Trophoblast cell (in vitro differentiated cells and primary cell): ENCODE data around the gene KCNMA1.

Experiments
- DNase-seq, 2 donors: peaks; one replicate each; pipeline ENCODE4 v3.0.0-alpha.2; 2016
- H2AFZ ChIP-seq: 2 replicates; pipeline ENCODE4 v1.6.1; 2013; ENCODE audit warnings: low read length, moderate library complexity, mild to moderate bottlenecking; ENCODE audit not compliant: insufficient read depth, poor library complexity
- H2AK5ac ChIP-seq: 2 replicates; pipeline ENCODE4 v1.6.1; 2013; ENCODE audit warnings: mild to moderate bottlenecking, low read length
- H2BK120ac ChIP-seq: 2 replicates; pipeline ENCODE4 v1.6.1; 2013; ENCODE audit warnings: low read length, mild to moderate bottlenecking, moderate library complexity; ENCODE audit not compliant: insufficient read depth, poor library complexity
- H2BK12ac ChIP-seq: 2 replicates; pipeline ENCODE4 v1.6.1; 2013; ENCODE audit warnings: mild to moderate bottlenecking, low read length, moderate library complexity
- H2BK5ac ChIP-seq: 2 replicates; pipeline ENCODE4 v1.6.1; 2013; ENCODE audit warnings: low read length, low read depth, moderate library complexity, mild to moderate bottlenecking; ENCODE audit not compliant: poor library complexity
- H3K14ac ChIP-seq: 2 replicates; pipeline ENCODE4 v1.6.1; 2013; ENCODE audit warnings: mild to moderate bottlenecking, low read length
- H3K18ac ChIP-seq: 2 replicates; pipeline ENCODE4 v1.6.1; 2013; ENCODE audit warnings: mild to moderate bottlenecking, low read length
- H3K23ac ChIP-seq: 2 replicates; pipeline ENCODE4 v1.6.1; 2013; ENCODE audit warnings: low read length
- H3K27ac ChIP-seq: 2 replicates; pipeline ENCODE4 v1.5.1; 2013; ENCODE audit warnings: low read depth, mild to moderate bottlenecking, inconsistent platforms, low read length, moderate library complexity
- H3K27me3 ChIP-seq: 2 replicates; pipeline ENCODE4 v1.6.1; 2013; ENCODE audit warnings: inconsistent platforms, mild to moderate bottlenecking, low read length, moderate library complexity; ENCODE audit not compliant: insufficient read depth
- H3K36me3 ChIP-seq, 2 experiments: 1 replicate in 1 of 2; 2 replicates in 1 of 2; pipeline ENCODE4 v1.6.1; 2013; ENCODE audit warnings: low read length in 2 of 2, mild to moderate bottlenecking in 2 of 2, moderate library complexity in 1 of 2; ENCODE audit not compliant: insufficient read depth in 2 of 2, control insufficient read depth in 1 of 2
- H3K4ac ChIP-seq: 2 replicates; pipeline ENCODE4 v1.6.1; 2013; ENCODE audit warnings: low read depth, mild to moderate bottlenecking, low read length, moderate library complexity
- H3K4me1 ChIP-seq, 2 experiments: 1 replicate in 1 of 2; 2 replicates in 1 of 2; pipeline ENCODE4 v1.6.1; 2013; ENCODE audit warnings: low read length in 2 of 2, mild to moderate bottlenecking in 2 of 2, moderate library complexity in 1 of 2; ENCODE audit not compliant: insufficient read depth in 2 of 2, control insufficient read depth in 1 of 2
- H3K4me2 ChIP-seq: 2 replicates; pipeline ENCODE4 v1.6.1; 2013; ENCODE audit warnings: inconsistent platforms, mild to moderate bottlenecking, low read length, moderate library complexity
- H3K4me3 ChIP-seq: 2 replicates; pipeline ENCODE4 v1.5.1; 2013; ENCODE audit warnings: mild to moderate bottlenecking, low read depth, low read length, inconsistent platforms
- H3K79me1 ChIP-seq: one replicate; pipeline ENCODE4 v1.6.1; 2013; ENCODE audit warnings: low read length
- H3K79me2 ChIP-seq: 2 replicates; pipeline ENCODE4 v1.6.1; 2013; ENCODE audit warnings: low read length, mild to moderate bottlenecking; ENCODE audit not compliant: control insufficient read depth, insufficient read depth, poor library complexity
- H3K9ac ChIP-seq: 2 replicates; pipeline ENCODE4 v1.6.1; 2013; ENCODE audit warnings: mild to moderate bottlenecking, low read length
- H3K9me3 ChIP-seq: 2 replicates; pipeline ENCODE4 v1.6.1; 2013; ENCODE audit warnings: low read depth, mild to moderate bottlenecking, control low read depth, inconsistent platforms, low read length; ENCODE audit not compliant: insufficient read depth
- H4K12ac ChIP-seq: 2 replicates; pipeline ENCODE4 v1.6.1; 2013; ENCODE audit warnings: low read depth, mild to moderate bottlenecking, low read length, moderate library complexity
- H4K8ac ChIP-seq: 2 replicates; pipeline ENCODE4 v1.6.1; 2013; ENCODE audit warnings: low read depth, mild to moderate bottlenecking, low read length, moderate library complexity
- H4K91ac ChIP-seq: one replicate; pipeline ENCODE4 v1.6.1; 2013; ENCODE audit warnings: low read depth, mild to moderate bottlenecking, low read length, moderate library complexity
- WGBS: extraction: QIAGEN DNeasy Blood & Tissue Kit; methylation state at CpG from one replicate; pipeline ENCODE4 v1.1.7; 2013; ENCODE audit warnings: missing lambda C conversion rate; ENCODE audit not compliant: insufficient read length, insufficient coverage; ENCODE audit errors: extremely low coverage; 5-methylcytosine and 5-hydroxymethylcytosine counted together

The KCNMA1 gene

DNA sequence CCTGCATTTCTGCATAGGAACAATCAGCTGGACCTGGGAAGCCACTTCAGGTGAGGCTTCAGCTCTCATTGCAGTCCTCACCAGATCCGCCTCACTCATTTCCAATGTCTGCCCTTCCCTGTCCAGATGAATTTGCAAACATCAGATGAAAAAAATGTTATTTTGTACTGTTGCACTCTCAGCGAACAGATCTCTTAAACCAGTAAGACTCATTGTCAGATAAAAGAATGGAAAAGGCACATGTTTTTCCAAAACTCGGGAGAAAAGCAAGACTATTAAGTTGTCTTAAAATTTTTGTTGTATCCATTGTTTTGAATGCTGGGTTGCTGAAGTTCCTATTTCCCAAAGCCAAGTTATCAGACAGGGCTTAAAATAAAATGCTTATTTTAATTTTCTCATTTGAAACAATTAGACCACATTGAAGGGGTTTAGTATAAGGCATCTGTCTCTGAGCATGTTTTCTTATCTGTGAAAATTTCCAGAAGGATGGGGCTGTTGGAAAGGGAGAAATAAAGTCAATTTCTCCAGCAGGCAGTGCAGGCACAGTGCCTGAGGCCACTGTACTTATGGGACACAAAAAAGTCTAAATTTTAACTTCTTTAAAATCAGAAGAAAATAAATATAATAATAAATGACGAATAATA lies 396.8 kb downstream of the KCNMA1 start:
- H3K4me1 ChIP-seq = peaks cover 20 to 38% of the 10 kb centered on the region in 2 experiments
- H3K79me2 ChIP-seq = no peaks in the 10 kb centered on the region
- no peak overlapping the region for H2AK5ac ChIP-seq
- peak overlapping the region; percentile 32 for H2BK12ac ChIP-seq
- peak overlapping the region; percentile 35 for H2BK120ac ChIP-seq
- H3K9ac ChIP-seq = no peak overlapping the region
- DNase-seq = no peak
- H3K18ac ChIP-seq = no peak overlapping the region
- no peak overlapping the region for H4K8ac ChIP-seq
- H4K91ac ChIP-seq = peak overlapping the region; percentile 26
- no peaks in the 10 kb centered on the region for H3K36me3 ChIP-seq
- H3K23ac ChIP-seq = no peak overlapping the region
- H3K4ac ChIP-seq = no peak overlapping the region
- H3K27me3 ChIP-seq = no peaks in the 10 kb centered on the region
- no peak overlapping the region for H4K12ac ChIP-seq
- no peak overlapping the region for H2AFZ ChIP-seq
- no peak overlapping the region for H3K4me3 ChIP-seq
- no peak overlapping the region for H3K27ac ChIP-seq
- no CpG with 5 or more reads among the region's 4 CpGs for WGBS
- H3K4me2 ChIP-seq = no peak overlapping the region
- H2BK5ac ChIP-seq = no peak overlapping the region
- H3K14ac ChIP-seq = no peak overlapping the region
- peaks cover 25% of the 10 kb centered on the region for H3K79me1 ChIP-seq
- no peaks in the 10 kb centered on the region for H3K9me3 ChIP-seq

DNA sequence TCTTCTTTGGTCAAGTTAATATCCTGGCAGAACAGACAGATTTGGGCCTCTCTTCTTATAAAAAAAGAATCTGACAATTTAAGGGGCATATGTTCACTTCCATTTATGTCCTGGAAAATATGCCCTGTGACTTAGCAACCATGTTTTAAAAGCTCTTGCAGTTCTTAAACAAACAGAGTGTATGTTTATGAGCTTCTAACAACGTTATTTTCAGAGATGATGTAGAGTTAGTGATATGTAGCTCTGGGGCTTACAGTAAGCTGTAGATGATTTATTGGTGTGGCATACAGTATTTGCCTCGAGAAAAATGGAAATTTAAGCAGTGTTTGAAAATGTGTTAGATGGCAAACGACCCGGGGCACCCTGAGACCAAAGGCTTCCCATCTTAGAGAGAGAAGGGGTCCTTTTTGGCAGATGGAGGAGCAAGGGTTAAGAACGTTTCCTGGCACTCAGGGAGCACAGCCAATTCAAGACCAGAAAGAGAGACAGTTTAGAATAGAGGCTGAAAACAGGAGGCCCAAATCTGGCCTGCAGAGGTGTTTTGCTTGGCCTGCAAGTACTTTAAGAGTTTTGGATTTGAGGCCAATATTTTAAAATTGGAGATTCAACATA lies 397.5 kb downstream of the KCNMA1 start:
- no peaks in the 10 kb centered on the region for H3K36me3 ChIP-seq
- no peak overlapping the region for H2BK5ac ChIP-seq
- no peak overlapping the region for H4K12ac ChIP-seq
- no peak for DNase-seq
- no peak overlapping the region for H2BK120ac ChIP-seq
- H3K4me3 ChIP-seq = no peak overlapping the region
- H4K8ac ChIP-seq = peak overlapping the region; percentile 26
- no CpG with 5 or more reads among the region's 5 CpGs for WGBS
- no peak overlapping the region for H3K14ac ChIP-seq
- no peak overlapping the region for H3K27ac ChIP-seq
- no peaks in the 10 kb centered on the region for H3K27me3 ChIP-seq
- peaks cover 28% of the 10 kb centered on the region for H3K79me1 ChIP-seq
- no peak overlapping the region for H3K18ac ChIP-seq
- no peak overlapping the region for H3K4ac ChIP-seq
- no peak overlapping the region for H3K23ac ChIP-seq
- H2AFZ ChIP-seq = no peak overlapping the region
- H3K79me2 ChIP-seq = no peaks in the 10 kb centered on the region
- no peak overlapping the region for H3K9ac ChIP-seq
- H3K4me1 ChIP-seq = peaks cover 21 to 34% of the 10 kb centered on the region in 2 experiments
- no peaks in the 10 kb centered on the region for H3K9me3 ChIP-seq
- no peak overlapping the region for H3K4me2 ChIP-seq
- H4K91ac ChIP-seq = peak overlapping the region; percentile 26
- H2BK12ac ChIP-seq = peak overlapping the region; percentile 27
- no peak overlapping the region for H2AK5ac ChIP-seq

DNA sequence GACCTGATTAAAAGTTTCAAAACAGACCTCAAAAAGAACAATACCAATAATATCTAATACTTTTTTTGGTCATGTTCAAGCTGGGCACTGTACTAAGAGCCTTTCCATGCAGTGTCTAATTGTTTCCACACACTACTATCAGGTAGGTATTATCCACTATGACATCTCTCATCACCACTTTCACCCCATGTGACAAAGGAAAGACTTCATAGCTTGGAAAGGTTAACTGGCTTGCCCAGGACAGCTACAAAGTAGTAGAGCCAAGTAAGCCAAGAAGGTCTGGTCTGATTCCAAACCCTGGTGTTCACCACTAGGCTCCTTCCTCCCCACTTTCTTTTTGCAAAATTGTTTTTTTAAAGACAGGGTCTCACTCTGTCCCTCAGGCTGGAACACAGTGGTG lies 400.5 kb downstream of the KCNMA1 start:
- Histone ChIP-seq H2BK120ac (peak overlapping the region; percentile 56), H3K4ac (no peak overlapping the region), H3K4me2 (no peak overlapping the region), H2BK5ac (peak overlapping the region; percentile 3), H3K14ac (no peak overlapping the region), H3K79me2 (no peaks in the 10 kb centered on the region), H3K9me3 (no peaks in the 10 kb centered on the region), H3K27me3 (no peaks in the 10 kb centered on the region), H2AK5ac (no peak overlapping the region), H3K79me1 (peaks cover 25% of the 10 kb centered on the region), H3K18ac (peak overlapping the region; percentile 21), H4K91ac (peak overlapping the region; percentile 65), H2AFZ (no peak overlapping the region), H3K27ac (peak overlapping the region; percentile 46), H2BK12ac (peak overlapping the region; percentile 62), H3K4me3 (no peak overlapping the region), H3K9ac (no peak overlapping the region), H4K12ac (no peak overlapping the region), H3K23ac (no peak overlapping the region), H3K4me1 (peaks cover 16 to 29% of the 10 kb centered on the region in 2 experiments), H4K8ac (no peak overlapping the region), H3K36me3 (no peaks in the 10 kb centered on the region)
- DNase-seq = no peak

DNA sequence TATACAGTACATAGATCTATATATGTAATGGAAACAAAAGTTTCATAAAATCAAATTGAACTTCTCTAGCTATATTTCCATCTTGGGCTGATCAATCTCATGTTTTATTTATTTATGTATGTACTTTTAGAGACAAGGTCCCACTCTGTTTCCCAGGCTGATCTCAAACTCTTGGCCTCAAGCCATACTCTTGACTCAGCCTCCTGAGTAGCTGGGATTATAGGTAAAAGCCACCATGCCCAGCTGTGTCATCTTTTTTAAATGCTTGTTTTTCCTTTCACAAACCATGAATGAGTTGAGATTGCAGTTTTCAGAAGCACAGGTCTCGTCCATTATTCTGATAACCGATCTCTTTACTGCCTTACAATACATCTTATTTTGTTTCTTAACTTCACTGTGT lies 400.9 kb downstream of the KCNMA1 start:
- H3K27me3 ChIP-seq = no peaks in the 10 kb centered on the region
- H3K14ac ChIP-seq = no peak overlapping the region
- no peak overlapping the region for H2BK120ac ChIP-seq
- no peak overlapping the region for H2BK5ac ChIP-seq
- no peak overlapping the region for H3K18ac ChIP-seq
- no peak overlapping the region for H4K8ac ChIP-seq
- H3K79me1 ChIP-seq = peaks cover 25% of the 10 kb centered on the region
- H3K79me2 ChIP-seq = no peaks in the 10 kb centered on the region
- no peak for DNase-seq
- no peak overlapping the region for H3K4me2 ChIP-seq
- H3K23ac ChIP-seq = no peak overlapping the region
- H2BK12ac ChIP-seq = peak overlapping the region; percentile 65
- H3K4me1 ChIP-seq = peaks cover 14 to 27% of the 10 kb centered on the region in 2 experiments
- no peak overlapping the region for H3K27ac ChIP-seq
- H3K9me3 ChIP-seq = no peaks in the 10 kb centered on the region
- no CpG with 5 or more reads among the region's 2 CpGs for WGBS
- H4K91ac ChIP-seq = no peak overlapping the region
- no peak overlapping the region for H3K4ac ChIP-seq
- H3K9ac ChIP-seq = no peak overlapping the region
- no peak overlapping the region for H4K12ac ChIP-seq
- H2AFZ ChIP-seq = no peak overlapping the region
- H2AK5ac ChIP-seq = no peak overlapping the region
- H3K4me3 ChIP-seq = no peak overlapping the region
- no peaks in the 10 kb centered on the region for H3K36me3 ChIP-seq
